ENCODE results near the gene WDR64. TPM values are rescaled to one million over a fixed set of nuclear protein-coding genes. Genes with fewer than 3 reads are reported as not detected.

WDR64 gene
- total and polyA plus RNA-seq, 2 of the 4 experiments (the other 2 are of a cell fraction): not detected

DNA sequence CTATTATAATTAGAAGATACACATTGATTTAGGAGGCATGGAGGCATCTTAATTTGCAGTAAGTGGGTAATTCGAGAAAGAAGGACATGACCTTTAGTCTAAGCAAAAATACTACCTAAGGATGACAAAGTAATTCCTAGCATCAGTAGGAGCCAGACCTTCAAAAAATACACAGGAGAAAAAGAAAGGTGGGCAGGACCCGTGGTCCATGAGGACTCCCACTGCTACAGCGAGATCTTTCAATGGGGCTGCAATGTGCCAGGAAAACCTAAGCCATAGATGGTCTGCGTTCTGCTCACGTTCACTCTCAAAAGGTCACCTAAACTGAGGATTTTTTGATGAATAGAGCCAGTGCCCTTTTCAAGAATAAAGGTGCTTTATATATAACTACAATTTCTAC lies 185.3 kb downstream of the WDR64 start:
- peak overlapping the region; percentile 99 for H3K4ac ChIP-seq (ENCODE audit: low read depth, low read length)
- no CpG with 5 or more reads among the region's 5 CpGs for WGBS, 2 experiments (ENCODE audit: extremely low coverage in 2 of 2, insufficient read length in 1 of 2)
- peaks cover 14% of the 10 kb centered on the region for H3K4me1 ChIP-seq (ENCODE audit: control insufficient read depth, insufficient read depth, low read length)
- H2AK9ac ChIP-seq (replicated peaks; ENCODE audit: low read depth, low read length, poor library complexity): peak overlapping the region; percentile 21
- BruUV-seq (replicated peaks): no TSS peak
- H3K18ac ChIP-seq (ENCODE audit: low read depth, low read length): peak overlapping the region; percentile 99
- H3K14ac ChIP-seq (replicated peaks; ENCODE audit: low read depth, low read length): peak overlapping the region; percentile 88; the same call in 1 of the 2 replicates
- H4K91ac ChIP-seq (ENCODE audit: insufficient read depth, low read depth, low read length): peak overlapping the region; percentile 96
- peaks cover 2% of the 10 kb centered on the region; the same call in 1 of the 2 replicates for H4K20me1 ChIP-seq (ENCODE audit: insufficient read depth, low read length)
- intact Hi-C loops (cut with micrococcal nuclease): no loop called here
- H2BK5ac ChIP-seq (ENCODE audit: low read depth, low read length, poor library complexity, severe bottlenecking): peak overlapping the region; percentile 96
- peak overlapping the region; percentile 97; the same call in 2 of the 3 replicates for H2BK15ac ChIP-seq (ENCODE audit: low read depth, low read length)
- ChIA-PET CTCF (interaction anchor here (0.7 to 1.4 kb wide), 3 partner anchors 14 to 305 kb away, joined by 3 to 8 read pairs (median 3); partner anchors contain the start of gene KMO), POLR2A (ENCODE audit: unreplicated experiment) (no interaction called here)
- no peaks in the 10 kb centered on the region for H3K79me1 ChIP-seq (ENCODE audit: low read depth in 1 of 2, low read length in 2 of 2)
- no peak overlapping the region for H3K9ac ChIP-seq (ENCODE audit: low read depth, low read length)
- dilution Hi-C loops (cut with HindIII; ENCODE audit: low sequenced_read_pairs, unreplicated experiment): no loop called here
- H3K36me3 ChIP-seq (ENCODE audit: control insufficient read depth, insufficient read depth, low read length): no peaks in the 10 kb centered on the region
- no peak overlapping the region; the same call in 1 of the 2 replicates for H3K4me2 ChIP-seq (ENCODE audit: low read depth, low read length)
- no peaks in the 10 kb centered on the region for H3K27me3 ChIP-seq (ENCODE audit: control insufficient read depth, insufficient read depth, low read length)
- H3K27ac ChIP-seq (ENCODE audit: insufficient read depth, low read length): peak overlapping the region; percentile 98
- DNase-seq (no peak), ATAC-seq (ENCODE audit: low read depth) (no peak)
- peaks cover 6% of the 10 kb centered on the region for H3K9me1 ChIP-seq (ENCODE audit: insufficient read depth, low read length)
- H2BK20ac ChIP-seq (ENCODE audit: low read depth, low read length): peak overlapping the region; percentile 99
- peak overlapping the region; percentile 74 for H2AFZ ChIP-seq (replicated peaks; ENCODE audit: low read length, poor library complexity)
- peak overlapping the region; percentile 61 for H3K56ac ChIP-seq (ENCODE audit: extremely low read depth, insufficient read depth, low read length)
- H2AK5ac ChIP-seq (ENCODE audit: low read depth, low read length): peak overlapping the region; percentile 98; the same call in 1 of the 2 replicates
- peak overlapping the region in 1 of 2 experiments; percentile 87; a peak in 3 of 4 replicates for H4K8ac ChIP-seq (ENCODE audit: low read depth in 2 of 2, low read length in 2 of 2)
- peak overlapping the region; percentile 98 for H4K5ac ChIP-seq (ENCODE audit: low read depth, low read length)
- H2BK120ac ChIP-seq (ENCODE audit: low read depth, low read length): peak overlapping the region; percentile 99
- TF ChIP-seq MXI1 (IDR thresholded peaks at IDR 0.05; ENCODE audit: borderline replicate concordance, low read depth, low read length) (no peak), RCOR1 (IDR thresholded peaks at IDR 0.05; ENCODE audit: insufficient replicate concordance, low read length) (no peak), RAD21 (IDR thresholded peaks at IDR 0.05; ENCODE audit: low read length) (no peak), CHD1 (IDR thresholded peaks at IDR 0.05; ENCODE audit: low read depth, low read length) (no peak), RFX5 (IDR thresholded peaks at IDR 0.05; ENCODE audit: low read depth, low read length) (no peak), MAZ (IDR thresholded peaks at IDR 0.05; ENCODE audit: borderline replicate concordance, low read depth, low read length) (no peak), BHLHE40 (IDR thresholded peaks at IDR 0.05; ENCODE audit: low read depth, low read length) (no peak), NFE2L2 (IDR thresholded peaks at IDR 0.05; ENCODE audit: low read depth, low read length) (no peak), MAFK (IDR thresholded peaks at IDR 0.05; ENCODE audit: low read depth, low read length) (no peak), CEBPB (IDR thresholded peaks at IDR 0.05; ENCODE audit: low read depth, low read length) (no peak), FOS (IDR thresholded peaks at IDR 0.05; ENCODE audit: low read depth, low read length) (no peak), POLR2A (IDR thresholded peaks at IDR 0.05; ENCODE audit: low read depth, low read length) (no peak), SMC3 (IDR thresholded peaks at IDR 0.05; ENCODE audit: low read depth, low read length) (no peak)
- TF ChIP-seq, protein P1, sequence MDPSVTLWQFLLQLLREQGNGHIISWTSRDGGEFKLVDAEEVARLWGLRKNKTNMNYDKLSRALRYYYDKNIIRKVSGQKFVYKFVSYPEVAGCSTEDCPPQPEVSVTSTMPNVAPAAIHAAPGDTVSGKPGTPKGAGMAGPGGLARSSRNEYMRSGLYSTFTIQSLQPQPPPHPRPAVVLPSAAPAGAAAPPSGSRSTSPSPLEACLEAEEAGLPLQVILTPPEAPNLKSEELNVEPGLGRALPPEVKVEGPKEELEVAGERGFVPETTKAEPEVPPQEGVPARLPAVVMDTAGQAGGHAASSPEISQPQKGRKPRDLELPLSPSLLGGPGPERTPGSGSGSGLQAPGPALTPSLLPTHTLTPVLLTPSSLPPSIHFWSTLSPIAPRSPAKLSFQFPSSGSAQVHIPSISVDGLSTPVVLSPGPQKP (IDR thresholded peaks at IDR 0.05; ENCODE audit: borderline replicate concordance, low read depth, low read length): no peak
- TF ChIP-seq, protein P2, sequence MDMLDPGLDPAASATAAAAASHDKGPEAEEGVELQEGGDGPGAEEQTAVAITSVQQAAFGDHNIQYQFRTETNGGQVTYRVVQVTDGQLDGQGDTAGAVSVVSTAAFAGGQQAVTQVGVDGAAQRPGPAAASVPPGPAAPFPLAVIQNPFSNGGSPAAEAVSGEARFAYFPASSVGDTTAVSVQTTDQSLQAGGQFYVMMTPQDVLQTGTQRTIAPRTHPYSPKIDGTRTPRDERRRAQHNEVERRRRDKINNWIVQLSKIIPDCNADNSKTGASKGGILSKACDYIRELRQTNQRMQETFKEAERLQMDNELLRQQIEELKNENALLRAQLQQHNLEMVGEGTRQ (IDR thresholded peaks at IDR 0.05; ENCODE audit: low read depth, low read length): no peak
- TF ChIP-seq, protein P3, sequence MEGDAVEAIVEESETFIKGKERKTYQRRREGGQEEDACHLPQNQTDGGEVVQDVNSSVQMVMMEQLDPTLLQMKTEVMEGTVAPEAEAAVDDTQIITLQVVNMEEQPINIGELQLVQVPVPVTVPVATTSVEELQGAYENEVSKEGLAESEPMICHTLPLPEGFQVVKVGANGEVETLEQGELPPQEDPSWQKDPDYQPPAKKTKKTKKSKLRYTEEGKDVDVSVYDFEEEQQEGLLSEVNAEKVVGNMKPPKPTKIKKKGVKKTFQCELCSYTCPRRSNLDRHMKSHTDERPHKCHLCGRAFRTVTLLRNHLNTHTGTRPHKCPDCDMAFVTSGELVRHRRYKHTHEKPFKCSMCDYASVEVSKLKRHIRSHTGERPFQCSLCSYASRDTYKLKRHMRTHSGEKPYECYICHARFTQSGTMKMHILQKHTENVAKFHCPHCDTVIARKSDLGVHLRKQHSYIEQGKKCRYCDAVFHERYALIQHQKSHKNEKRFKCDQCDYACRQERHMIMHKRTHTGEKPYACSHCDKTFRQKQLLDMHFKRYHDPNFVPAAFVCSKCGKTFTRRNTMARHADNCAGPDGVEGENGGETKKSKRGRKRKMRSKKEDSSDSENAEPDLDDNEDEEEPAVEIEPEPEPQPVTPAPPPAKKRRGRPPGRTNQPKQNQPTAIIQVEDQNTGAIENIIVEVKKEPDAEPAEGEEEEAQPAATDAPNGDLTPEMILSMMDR (conservative IDR thresholded peaks at IDR 0.05; ENCODE audit: low read depth, low read length): no peak
- H3K4me3 ChIP-seq (ENCODE audit: insufficient read depth, low read depth, low read length): no peak overlapping the region
- in situ Hi-C loops (cut with MboI; ENCODE audit: low sequenced_read_pairs): loop anchor here (5.0 kb wide), 2 partner anchors 225 to 315 kb away; no protein-coding TSS in a partner anchor
- H3K23ac ChIP-seq (ENCODE audit: low read depth, low read length): peak overlapping the region; percentile 8; the same call in 1 of the 2 replicates
- H3K9me3 ChIP-seq (ENCODE audit: control insufficient read depth, insufficient read depth, low read length): no peaks in the 10 kb centered on the region
